GM21717 (cell line): ENCODE results near the gene DBNDD2.

ENCODE experiments used
- ATAC-seq: cut with Tn5 transposase; IDR thresholded peaks from one replicate; pipeline ENCODE4 v1.9.1; 2021; ENCODE audit warnings: mild to moderate bottlenecking, moderate library complexity; ENCODE audit not compliant: unreplicated experiment

Gene DBNDD2

DNA sequence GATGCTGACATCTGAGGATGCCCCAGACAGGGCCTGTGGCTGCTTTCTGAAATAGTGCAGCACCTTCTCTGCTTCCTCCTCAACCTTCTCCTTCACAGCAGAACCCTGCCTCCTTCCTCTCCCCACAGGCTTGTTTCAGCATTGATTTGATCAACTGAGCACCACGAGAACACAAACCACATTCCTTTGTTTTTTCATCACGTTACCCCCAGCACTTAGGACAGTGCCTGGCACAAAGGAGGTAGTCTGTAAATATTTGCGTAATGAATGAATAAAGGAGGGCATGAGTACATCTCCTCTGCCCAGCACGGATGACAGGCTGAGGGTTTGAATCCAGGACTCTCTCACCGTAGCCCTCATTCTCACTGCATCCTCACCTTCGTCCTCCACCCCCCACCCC lies 40.2 kb downstream of the DBNDD2 start:
- ATAC-seq = no peak

DNA sequence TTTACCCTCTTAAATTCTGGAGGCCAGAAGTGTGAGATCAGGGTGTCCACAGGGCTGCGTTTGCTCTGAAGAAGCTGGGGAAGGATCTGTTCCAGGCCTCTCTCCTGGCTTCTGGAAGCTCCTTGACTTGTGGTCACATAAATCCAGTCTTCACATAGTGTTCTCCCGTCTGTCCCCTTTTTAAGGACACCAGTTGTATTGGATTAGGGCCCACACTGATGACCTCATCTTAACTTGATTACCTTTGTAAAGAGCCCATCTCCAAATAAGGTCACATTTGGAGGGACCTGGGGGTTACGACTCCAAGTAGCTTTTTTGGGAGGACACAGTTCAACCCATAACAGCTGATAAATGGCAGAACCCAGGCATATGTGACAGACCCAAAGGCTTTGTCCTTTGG lies 41.4 kb downstream of the DBNDD2 start:
- no peak for ATAC-seq

GRCh38 chr20:45450097-45450818 lies 42.2 kb downstream of the DBNDD2 start:
- ATAC-seq = no peak

- no peak for ATAC-seq
Measured at GRCh38 chr20:45452238-45452637, 44.1 kb downstream of the DBNDD2 start.

GRCh38 chr20:45452772-45453691 lies 44.9 kb downstream of the DBNDD2 start:
- no peak for ATAC-seq

DNA sequence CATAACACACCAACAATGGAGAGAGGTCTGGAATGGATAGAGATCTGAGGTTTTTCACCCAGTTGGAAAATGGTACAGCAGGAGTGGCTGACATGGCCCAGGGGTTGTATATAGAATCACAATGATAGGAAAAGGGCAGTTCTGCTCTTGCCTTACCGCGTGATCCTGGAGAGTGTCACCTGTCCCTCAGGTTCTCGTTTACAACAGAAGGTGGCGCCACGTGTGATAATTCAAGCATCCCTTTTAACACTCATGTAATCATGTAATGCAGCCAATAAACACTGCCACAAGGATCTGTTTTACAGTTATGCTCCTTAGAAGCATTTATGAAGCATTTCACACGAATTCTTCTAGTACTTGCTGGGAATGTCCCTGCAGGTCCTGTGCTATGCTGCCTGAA lies 48.5 kb downstream of the DBNDD2 start:
- no peak for ATAC-seq

GRCh38 chr20:45459606-45460005 lies 51.5 kb downstream of the DBNDD2 start:
- no peak for ATAC-seq
